PC-3 (cell line): ENCODE data around the gene ARL9. TPM values are rescaled to one million over a fixed set of nuclear protein-coding genes. Genes with fewer than 3 reads are reported as not detected.

Experiments used
- ATAC-seq: fragments of 200-7000 bp; cut with Tn5 transposase; 2 replicates; pipeline ENCODE4 v1.9.1; 2020; ENCODE audit warnings: mild to moderate bottlenecking, moderate library complexity
- BruUV-seq: library from RNA; stranded (reverse); fragments of 400-500 nt; replicated peaks from 2 replicates; lab custom pipeline; 2021; lab: Mats Ljungman, UMichigan
- CTCF ChIA-PET: fragments of 300-600 bp; sonication (Branson Sonifier 250); formaldehyde crosslinking; loops from one replicate; lab custom pipeline; 2022; ENCODE audit warnings: antibody characterized with exemption; lab: Charles Lee
- POLR2A ChIA-PET: fragments of 300-600 bp; sonication (Branson Sonifier 250); formaldehyde crosslinking; loops from one replicate; lab custom pipeline; 2022; ENCODE audit warnings: antibody characterized with exemption; ENCODE audit not compliant: unreplicated experiment; lab: Charles Lee
- DNase-seq: peaks from one replicate; pipeline ENCODE4 v3.0.0-alpha.2; 2015
- H2AFZ ChIP-seq: fragments of 300-600 bp; sonication (generic); 2 replicates; pipeline ENCODE4 v1.6.0; 2016; ENCODE audit warnings: antibody characterized with exemption, low read length
- H3F3A ChIP-seq: fragments of 300-600 bp; sonication (generic); one replicate; pipeline ENCODE4 v1.6.0; 2017; ENCODE audit warnings: antibody characterized with exemption, low read length, control low read depth, mild to moderate bottlenecking; ENCODE audit not compliant: unreplicated experiment
- H3K27ac ChIP-seq: fragments of 300-600 bp; sonication (generic); 2 replicates; pipeline ENCODE4 v1.5.1; 2016; ENCODE audit warnings: mild to moderate bottlenecking, low read length
- H3K27me3 ChIP-seq: fragments of 300-600 bp; sonication (generic); 2 replicates; pipeline ENCODE4 v1.6.1; 2016; ENCODE audit warnings: low read length, mixed read lengths
- H3K36me3 ChIP-seq: fragments of 300-600 bp; sonication (generic); 2 replicates; pipeline ENCODE4 v1.6.1; 2016; ENCODE audit warnings: low read depth, mixed run types, low read length, mixed read lengths
- H3K4me1 ChIP-seq: fragments of 300-600 bp; sonication (generic); 2 replicates; pipeline ENCODE4 v1.5.1; 2016; ENCODE audit warnings: low read length; ENCODE audit not compliant: insufficient read depth
- H3K4me2 ChIP-seq: fragments of 300-600 bp; sonication (generic); 2 replicates; pipeline ENCODE4 v1.6.0; 2016; ENCODE audit warnings: low read length
- H3K4me3 ChIP-seq: fragments of 300-600 bp; sonication (generic); 2 replicates; pipeline ENCODE4 v1.5.1; 2016; ENCODE audit warnings: mild to moderate bottlenecking, low read length, mixed read lengths
- H3K79me2 ChIP-seq: fragments of 300-600 bp; sonication (generic); 2 replicates; pipeline ENCODE4 v1.6.1; 2017; ENCODE audit warnings: low read length, mixed read lengths
- H3K9ac ChIP-seq: fragments of 300-600 bp; sonication (generic); 2 replicates; pipeline ENCODE4 v1.6.0; 2016; ENCODE audit warnings: mild to moderate bottlenecking, low read length
- H3K9me2 ChIP-seq: fragments of 300-600 bp; sonication (generic); replicated peaks from 2 replicates; pipeline ENCODE4 v1.6.1; 2016; ENCODE audit warnings: mixed run types, low read length, mixed read lengths
- H3K9me3 ChIP-seq: fragments of 300-600 bp; sonication (generic); 2 replicates; pipeline ENCODE4 v1.6.1; 2016; ENCODE audit warnings: low read length, mixed read lengths
- H4K20me1 ChIP-seq: fragments of 300-600 bp; sonication (generic); 2 replicates; pipeline ENCODE4 v1.6.1; 2016; ENCODE audit warnings: low read length, mixed read lengths
- EZH2 ChIP-seq: fragments of 300-600 bp; sonication (generic); IDR thresholded peaks from one replicate; pipeline ENCODE4 v1.6.1; 2017; ENCODE audit warnings: antibody characterized with exemption, mild to moderate bottlenecking, low read length; ENCODE audit not compliant: unreplicated experiment
- EZH2phosphoT487 ChIP-seq: fragments of 300-600 bp; sonication (generic); IDR thresholded peaks from 2 replicates; pipeline ENCODE4 v1.6.1; 2018; ENCODE audit warnings: mild to moderate bottlenecking, antibody characterized with exemption, low read length, borderline replicate concordance
- intact Hi-C: fragments of 100-400 bp; cut with micrococcal nuclease; formaldehyde crosslinking; loops from 2 replicates; pipeline ENCODE4 v1.9.0; 2023
- total RNA-seq: library from RNA; depleted of rRNA; stranded (reverse); fragments of >200 nt; gene quantifications from 2 replicates; pipeline ENCODE4 v1.2.3, GENCODE V29; 2014
- TF ChIP-seq, protein P1 (sequence below): fragments of 300-600 bp; sonication (generic); conservative IDR thresholded peaks from 2 replicates; pipeline ENCODE4 v1.5.1; 2017; ENCODE audit warnings: antibody characterized with exemption, low read depth, mild to moderate bottlenecking, low read length

Gene ARL9
- total RNA-seq, 1 experiment from 2014 or later = 0.51 TPM

- Histone ChIP-seq H3K36me3 (peaks cover 50% of the 10 kb centered on the region), H3K27ac (no peak overlapping the region), H3K9me3 (no peaks in the 10 kb centered on the region), H3F3A (no peaks in the 10 kb centered on the region), H3K4me1 (peaks cover 15% of the 10 kb centered on the region), H3K27me3 (no peaks in the 10 kb centered on the region), H3K9me2 (no peaks in the 10 kb centered on the region), H3K4me3 (no peak overlapping the region), H2AFZ (no peak overlapping the region), H3K79me2 (peaks cover 37% of the 10 kb centered on the region), H3K4me2 (no peak overlapping the region), H4K20me1 (no peaks in the 10 kb centered on the region), H3K9ac (no peak overlapping the region)
- no peak for DNase-seq
- ChIA-PET POLR2A (no interaction called here), CTCF (no interaction called here)
- TF ChIP-seq, protein P1, sequence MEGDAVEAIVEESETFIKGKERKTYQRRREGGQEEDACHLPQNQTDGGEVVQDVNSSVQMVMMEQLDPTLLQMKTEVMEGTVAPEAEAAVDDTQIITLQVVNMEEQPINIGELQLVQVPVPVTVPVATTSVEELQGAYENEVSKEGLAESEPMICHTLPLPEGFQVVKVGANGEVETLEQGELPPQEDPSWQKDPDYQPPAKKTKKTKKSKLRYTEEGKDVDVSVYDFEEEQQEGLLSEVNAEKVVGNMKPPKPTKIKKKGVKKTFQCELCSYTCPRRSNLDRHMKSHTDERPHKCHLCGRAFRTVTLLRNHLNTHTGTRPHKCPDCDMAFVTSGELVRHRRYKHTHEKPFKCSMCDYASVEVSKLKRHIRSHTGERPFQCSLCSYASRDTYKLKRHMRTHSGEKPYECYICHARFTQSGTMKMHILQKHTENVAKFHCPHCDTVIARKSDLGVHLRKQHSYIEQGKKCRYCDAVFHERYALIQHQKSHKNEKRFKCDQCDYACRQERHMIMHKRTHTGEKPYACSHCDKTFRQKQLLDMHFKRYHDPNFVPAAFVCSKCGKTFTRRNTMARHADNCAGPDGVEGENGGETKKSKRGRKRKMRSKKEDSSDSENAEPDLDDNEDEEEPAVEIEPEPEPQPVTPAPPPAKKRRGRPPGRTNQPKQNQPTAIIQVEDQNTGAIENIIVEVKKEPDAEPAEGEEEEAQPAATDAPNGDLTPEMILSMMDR = no peak
- no peak for TF ChIP-seq EZH2
- no peak for TF ChIP-seq EZH2phosphoT487
- ATAC-seq = no peak
- intact Hi-C loops = no loop called here
- BruUV-seq = no TSS peak
Measured at GRCh38 chr4:56462157-56462556, 43.4 kb upstream of the ARL9 start.

GRCh38 chr4:56463711-56464110 is 41.9 kb upstream of the ARL9 start:
- H3K4me2 ChIP-seq = no peak overlapping the region
- POLR2A ChIA-PET = no interaction called here
- DNase-seq (no peak), ATAC-seq (no peak)
- H3K9me3 ChIP-seq = no peaks in the 10 kb centered on the region
- peaks cover 35% of the 10 kb centered on the region for H3K36me3 ChIP-seq
- H3K9me2 ChIP-seq = no peaks in the 10 kb centered on the region
- peaks cover 52% of the 10 kb centered on the region for H3K79me2 ChIP-seq
- H4K20me1 ChIP-seq = peaks cover 7% of the 10 kb centered on the region
- no peaks in the 10 kb centered on the region for H3F3A ChIP-seq
- H3K9ac ChIP-seq = no peak overlapping the region
- H3K27me3 ChIP-seq = no peaks in the 10 kb centered on the region
- no peak overlapping the region for H2AFZ ChIP-seq
- no peak overlapping the region for H3K27ac ChIP-seq
- intact Hi-C loops = no loop called here
- H3K4me1 ChIP-seq = peaks cover 15% of the 10 kb centered on the region
- CTCF ChIA-PET = no interaction called here
- no peak overlapping the region for H3K4me3 ChIP-seq
- no TSS peak for BruUV-seq
- no peak for TF ChIP-seq EZH2phosphoT487
- TF ChIP-seq EZH2 = no peak

DNA sequence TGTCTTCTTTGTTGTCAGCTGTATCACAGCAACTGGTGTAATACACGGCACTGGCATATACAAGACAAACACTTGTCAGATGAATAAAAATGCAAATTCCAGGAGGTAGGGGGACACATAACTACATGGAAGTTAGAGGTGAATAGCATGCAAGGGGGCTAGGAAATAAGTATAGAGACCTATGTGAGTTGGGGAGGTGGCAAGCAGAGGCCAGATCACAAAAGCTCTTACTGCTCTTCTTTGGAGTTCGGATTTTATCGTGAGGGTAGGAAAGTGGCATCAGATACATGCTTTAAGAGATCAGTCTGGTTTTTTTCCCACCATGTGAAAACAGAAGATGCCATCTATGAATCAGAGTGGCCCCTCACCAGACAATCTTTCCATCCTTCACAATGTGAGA is 41.0 kb upstream of the ARL9 start:
- CTCF ChIA-PET = no interaction called here
- Histone ChIP-seq H3K36me3 (peaks cover 30% of the 10 kb centered on the region), H3K79me2 (peaks cover 60% of the 10 kb centered on the region), H3K27me3 (no peaks in the 10 kb centered on the region), H3K27ac (no peak overlapping the region), H3K9me2 (no peaks in the 10 kb centered on the region), H4K20me1 (peaks cover 16% of the 10 kb centered on the region), H3K9me3 (no peaks in the 10 kb centered on the region), H3F3A (no peaks in the 10 kb centered on the region), H3K9ac (no peak overlapping the region), H3K4me3 (no peak overlapping the region), H3K4me1 (peaks cover 23% of the 10 kb centered on the region), H3K4me2 (peak overlapping the region; percentile 7; the same call in 1 of the 2 replicates), H2AFZ (no peak overlapping the region)
- DNase-seq (no peak), ATAC-seq (no peak)
- no TSS peak for BruUV-seq
- POLR2A ChIA-PET = no interaction called here
- intact Hi-C loops = no loop called here
- no peak for TF ChIP-seq EZH2phosphoT487
- TF ChIP-seq, protein P1 = no peak
- TF ChIP-seq EZH2 = no peak
